Natural killer cell (primary cell): ENCODE measurements around the gene CEBPZ. TPM values are rescaled to one million over a fixed set of nuclear protein-coding genes. Genes with fewer than 3 reads are reported as not detected.
A peak's percentile ranks its signal among the peaks of the same experiment; 100 is the strongest.

Source experiments
- ATAC-seq, 3 donors: fragments of 150-1000 bp in 2 of 3; fragments of 200-7000 bp in 1 of 3; cut with Tn5 transposase; 1 replicate in 1 of 3; 2 replicates in 2 of 3; pipeline ENCODE4 v1.10.0; 2021; ENCODE audit warnings: mild to moderate bottlenecking in 2 of 3, moderate library complexity in 2 of 3
- DNase-seq, 2 donors: peaks; one replicate each; pipeline versions ENCODE4 v3.0.0 to v3.0.0-alpha.2; 2013 to 2021; ENCODE audit warnings: mixed read lengths in 1 of 2
- H3K27ac ChIP-seq: one replicate; pipeline ENCODE4 v1.5.1; 2013; ENCODE audit warnings: mild to moderate bottlenecking, low read length
- H3K27me3 ChIP-seq: one replicate; pipeline ENCODE4 v1.6.1; 2013; ENCODE audit warnings: low read length; ENCODE audit not compliant: control insufficient read depth, insufficient read depth
- H3K36me3 ChIP-seq: one replicate; pipeline ENCODE4 v1.6.1; 2013; ENCODE audit warnings: low read length; ENCODE audit not compliant: control insufficient read depth, insufficient read depth
- H3K4me1 ChIP-seq: one replicate; pipeline ENCODE4 v1.6.1; 2013; ENCODE audit warnings: low read length; ENCODE audit not compliant: control insufficient read depth, insufficient read depth
- H3K4me3 ChIP-seq: one replicate; pipeline ENCODE4 v1.5.1; 2013; ENCODE audit warnings: low read length
- H3K9me3 ChIP-seq: one replicate; pipeline ENCODE4 v1.6.1; 2013; ENCODE audit warnings: low read length; ENCODE audit not compliant: control insufficient read depth, insufficient read depth
- H3K27ac Mint-ChIP-seq, 2 donors: one replicate each; pipeline ENCODE4 v1.8.0; 2022; ENCODE audit warnings: mild to moderate bottlenecking in 2 of 2, mixed read lengths in 2 of 2, moderate library complexity in 1 of 2
- H3K27me3 Mint-ChIP-seq, 2 donors: one replicate each; pipeline ENCODE4 v1.8.0; 2022; ENCODE audit warnings: low read depth in 2 of 2, mixed read lengths in 2 of 2
- H3K36me3 Mint-ChIP-seq: one replicate; pipeline ENCODE4 v1.8.0; 2022; ENCODE audit warnings: mixed read lengths
- H3K4me1 Mint-ChIP-seq, 2 donors: one replicate each; pipeline ENCODE4 v1.8.0; 2022; ENCODE audit warnings: mixed read lengths in 2 of 2
- H3K4me3 Mint-ChIP-seq: one replicate; pipeline ENCODE4 v1.8.0; 2022; ENCODE audit warnings: mild to moderate bottlenecking, moderate library complexity, mixed read lengths
- H3K9me3 Mint-ChIP-seq, 2 donors: one replicate each; pipeline ENCODE4 v1.8.0; 2022; ENCODE audit warnings: mixed read lengths in 2 of 2
- WGBS: methylation state at CpG from one replicate; pipeline ENCODE4 v1.1.7; 2013; ENCODE audit warnings: missing lambda C conversion rate; ENCODE audit not compliant: insufficient coverage; 5-methylcytosine and 5-hydroxymethylcytosine counted together
- intact Hi-C: fragments of 100-400 bp; cut with micrococcal nuclease; formaldehyde crosslinking; loops from one replicate; pipeline ENCODE4 v1.14.2; 2022
- total RNA-seq, 4 donors: library from RNA; stranded (reverse); fragments of 120-200 nt in 1 of 4; gene quantifications; one replicate each; pipeline versions ENCODE4 v1.2.3 to v1.2.4, GENCODE V29; 2013 to 2022
- TF ChIP-seq, protein P1 (sequence below): fragments of 200-600 bp; IDR thresholded peaks from one replicate; pipeline ENCODE4 v1.8.0; 2022; ENCODE audit warnings: antibody characterized with exemption

Gene CEBPZ
- total RNA-seq, 3 donors from 2014 or later (not counting 1 experiment from before 2014, with no cell fraction given) = 51.0 to 58.1 (median 54.5) TPM

- Mint-ChIP-seq H3K27me3 (no peaks in the 10 kb centered on the region), H3K27ac (no peak overlapping the region), H3K36me3 (peaks cover 9% of the 10 kb centered on the region), H3K4me1 (no peaks in the 10 kb centered on the region), H3K4me3 (no peak overlapping the region), H3K9me3 (peaks cover 4 to 5% of the 10 kb centered on the region in 2 donors)
- DNase-seq (peak in 1 of 2 donors; percentile 68), ATAC-seq (peak; percentile 56 to 85 (median 84))
- H3K4me3 ChIP-seq = no peak overlapping the region
- H3K9me3 ChIP-seq = no peaks in the 10 kb centered on the region
- H3K27me3 ChIP-seq = no peaks in the 10 kb centered on the region
- H3K4me1 ChIP-seq = no peaks in the 10 kb centered on the region
- no peak overlapping the region for H3K27ac ChIP-seq
- TF ChIP-seq, protein P1, sequence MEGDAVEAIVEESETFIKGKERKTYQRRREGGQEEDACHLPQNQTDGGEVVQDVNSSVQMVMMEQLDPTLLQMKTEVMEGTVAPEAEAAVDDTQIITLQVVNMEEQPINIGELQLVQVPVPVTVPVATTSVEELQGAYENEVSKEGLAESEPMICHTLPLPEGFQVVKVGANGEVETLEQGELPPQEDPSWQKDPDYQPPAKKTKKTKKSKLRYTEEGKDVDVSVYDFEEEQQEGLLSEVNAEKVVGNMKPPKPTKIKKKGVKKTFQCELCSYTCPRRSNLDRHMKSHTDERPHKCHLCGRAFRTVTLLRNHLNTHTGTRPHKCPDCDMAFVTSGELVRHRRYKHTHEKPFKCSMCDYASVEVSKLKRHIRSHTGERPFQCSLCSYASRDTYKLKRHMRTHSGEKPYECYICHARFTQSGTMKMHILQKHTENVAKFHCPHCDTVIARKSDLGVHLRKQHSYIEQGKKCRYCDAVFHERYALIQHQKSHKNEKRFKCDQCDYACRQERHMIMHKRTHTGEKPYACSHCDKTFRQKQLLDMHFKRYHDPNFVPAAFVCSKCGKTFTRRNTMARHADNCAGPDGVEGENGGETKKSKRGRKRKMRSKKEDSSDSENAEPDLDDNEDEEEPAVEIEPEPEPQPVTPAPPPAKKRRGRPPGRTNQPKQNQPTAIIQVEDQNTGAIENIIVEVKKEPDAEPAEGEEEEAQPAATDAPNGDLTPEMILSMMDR = peak; percentile 79
- WGBS = 65% methylated on average over 12 of the region's 17 CpGs
- no peaks in the 10 kb centered on the region for H3K36me3 ChIP-seq
- intact Hi-C loops = no loop called here
These were observed 63.0 kb downstream of the CEBPZ start for GRCh38 chr2:37168217-37168981.

- intact Hi-C loops = no loop called here
- Mint-ChIP-seq H3K4me1 (no peaks in the 10 kb centered on the region), H3K4me3 (no peak overlapping the region), H3K27me3 (no peaks in the 10 kb centered on the region), H3K27ac (no peak overlapping the region), H3K9me3 (peaks cover 4 to 5% of the 10 kb centered on the region in 2 donors), H3K36me3 (peaks cover 9% of the 10 kb centered on the region)
- Histone ChIP-seq H3K27ac (no peak overlapping the region), H3K9me3 (no peaks in the 10 kb centered on the region), H3K4me3 (no peak overlapping the region), H3K27me3 (no peaks in the 10 kb centered on the region), H3K36me3 (no peaks in the 10 kb centered on the region), H3K4me1 (no peaks in the 10 kb centered on the region)
- TF ChIP-seq, protein P1 = no peak
- no peak for ATAC-seq
- 100% methylated on average over 1 of the region's 3 CpGs for WGBS
- DNase-seq = no peak
These were observed 63.7 kb downstream of the CEBPZ start for GRCh38 chr2:37167636-37168180.

DNA sequence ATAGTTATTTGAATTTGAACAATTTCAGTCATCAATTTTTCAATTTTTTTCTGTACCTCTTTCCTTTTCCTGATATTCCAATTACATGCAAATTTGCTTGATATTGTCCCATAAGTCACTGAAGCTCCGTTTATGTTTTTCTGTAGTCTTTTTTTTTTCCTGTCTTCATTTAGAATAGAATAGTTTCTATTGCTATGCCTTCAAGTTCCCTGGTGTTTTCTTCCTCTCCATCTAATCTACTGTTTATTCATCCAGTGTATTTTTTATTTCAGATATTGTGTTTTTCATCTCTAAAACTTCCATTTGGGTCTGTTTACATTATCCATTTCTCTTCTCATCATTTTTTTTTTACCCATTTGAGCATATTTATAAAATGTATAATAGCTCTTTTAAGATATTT is 66.6 kb downstream of the CEBPZ start:
- Mint-ChIP-seq H3K36me3 (peaks cover 9% of the 10 kb centered on the region), H3K27ac (no peak overlapping the region), H3K9me3 (peaks cover 4 to 5% of the 10 kb centered on the region in 2 donors), H3K4me1 (no peaks in the 10 kb centered on the region), H3K4me3 (no peak overlapping the region), H3K27me3 (no peaks in the 10 kb centered on the region)
- no peak overlapping the region for H3K4me3 ChIP-seq
- TF ChIP-seq, protein P1 = no peak
- H3K9me3 ChIP-seq = no peaks in the 10 kb centered on the region
- intact Hi-C loops = no loop called here
- no peak for ATAC-seq
- H3K36me3 ChIP-seq = no peaks in the 10 kb centered on the region
- no peaks in the 10 kb centered on the region for H3K4me1 ChIP-seq
- no CpG with 5 or more reads among the region's 1 CpG for WGBS
- no peak overlapping the region for H3K27ac ChIP-seq
- DNase-seq = no peak
- no peaks in the 10 kb centered on the region for H3K27me3 ChIP-seq
